Choroid plexus epithelial cell (primary cell): Measurements from ENCODE around the gene MAMLD1.
"Not testable (repeated sequence)": the region's sequence is repeated elsewhere in the genome, so short reads cannot be mapped to it uniquely, and the experiment has no call there.

Experiments
- DNase-seq: peaks from one replicate; pipeline ENCODE4 v3.0.0-alpha.2; 2010; ENCODE audit warnings: low read depth
- H3K4me3 ChIP-seq: 2 replicates; pipeline ENCODE4 v1.5.1; 2011; ENCODE audit warnings: low read depth, mild to moderate bottlenecking, control low read depth, low read length, moderate library complexity
- CTCF ChIP-seq: conservative IDR thresholded peaks from 2 replicates; pipeline ENCODE4 v1.5.1; 2011; ENCODE audit warnings: low read depth, mild to moderate bottlenecking, control low read depth, inconsistent platforms, low read length, moderate library complexity

The MAMLD1 gene

GRCh38 chrX:150337026-150337425, 26.1 kb upstream of the MAMLD1 start:
- H3K4me3 ChIP-seq = no peak overlapping the region
- no peak for DNase-seq
- TF ChIP-seq CTCF = no peak

- no peak for TF ChIP-seq CTCF
- no peak for DNase-seq
- H3K4me3 ChIP-seq = no peak overlapping the region
Observed at GRCh38 chrX:150337536-150337935, 25.6 kb upstream of the MAMLD1 start.

- TF ChIP-seq CTCF = no peak
- no peak overlapping the region for H3K4me3 ChIP-seq
Observed at GRCh38 chrX:150338615-150339014, 24.5 kb upstream of the MAMLD1 start.

GRCh38 chrX:150339736-150340135, 23.4 kb upstream of the MAMLD1 start:
- no peak overlapping the region for H3K4me3 ChIP-seq
- no peak for TF ChIP-seq CTCF
- no peak for DNase-seq

More at GRCh38 chrX:150338615-150339014, 24.5 kb upstream of the MAMLD1 start:
- no peak for DNase-seq

- not testable (repeated sequence) for H3K4me3 ChIP-seq, DNase-seq
Observed at GRCh38 chrX:150340326-150340725, 22.8 kb upstream of the MAMLD1 start.

- no peak for DNase-seq
- no peak overlapping the region for H3K4me3 ChIP-seq
- TF ChIP-seq CTCF = no peak
Observed at GRCh38 chrX:150347471-150347870, 15.6 kb upstream of the MAMLD1 start.

GRCh38 chrX:150348365-150348764, 14.8 kb upstream of the MAMLD1 start:
- no peak overlapping the region for H3K4me3 ChIP-seq
- no peak for TF ChIP-seq CTCF
- DNase-seq = no peak

GRCh38 chrX:150352114-150352513, 11.0 kb upstream of the MAMLD1 start:
- no peak for TF ChIP-seq CTCF
- H3K4me3 ChIP-seq = no peak overlapping the region
- DNase-seq = no peak
